Astrocyte (in vitro differentiated cells and primary cell): ENCODE measurements around the gene UBL7. TPM values are rescaled to one million over a fixed set of nuclear protein-coding genes. Genes with fewer than 3 reads are reported as not detected.

Experiments used
- DNase-seq: peaks from one replicate; pipeline ENCODE4 v3.0.0-alpha.2; 2010; ENCODE audit warnings: low read depth
- FAIRE-seq: peaks from 2 replicates; lab custom pipeline; 2011; peaks lifted over from hg19 to GRCh38; lab: Jason Lieb, UNC
- H2AFZ ChIP-seq: 2 replicates; pipeline ENCODE4 v1.6.0; 2012; ENCODE audit warnings: low read depth, low read length, inconsistent platforms
- H3K27ac ChIP-seq: 2 replicates; pipeline ENCODE4 v1.5.1; 2011; ENCODE audit warnings: low read depth, low read length, inconsistent platforms
- H3K27me3 ChIP-seq: 2 replicates; pipeline ENCODE4 v1.6.0; 2011; ENCODE audit warnings: low read length, inconsistent platforms; ENCODE audit not compliant: insufficient read depth
- H3K36me3 ChIP-seq: 2 replicates; pipeline ENCODE4 v1.5.1; 2011; ENCODE audit warnings: low read length, inconsistent platforms; ENCODE audit not compliant: insufficient read depth
- H3K4me1 ChIP-seq: 2 replicates; pipeline ENCODE4 v1.5.1; 2011; ENCODE audit warnings: low read length, inconsistent platforms; ENCODE audit not compliant: insufficient read depth
- H3K4me2 ChIP-seq: 2 replicates; pipeline ENCODE4 v1.6.0; 2012; ENCODE audit warnings: low read length, inconsistent platforms
- H3K4me3 ChIP-seq: 2 replicates; pipeline ENCODE4 v1.5.1; 2011; ENCODE audit warnings: low read depth, mild to moderate bottlenecking, low read length, inconsistent platforms; ENCODE audit not compliant: insufficient read depth
- H3K79me2 ChIP-seq: 2 replicates; pipeline ENCODE4 v1.6.0; 2012; ENCODE audit warnings: mild to moderate bottlenecking, low read length, inconsistent platforms; ENCODE audit not compliant: insufficient read depth
- H3K9ac ChIP-seq: 2 replicates; pipeline ENCODE4 v1.6.0; 2012; ENCODE audit warnings: mild to moderate bottlenecking, low read length, inconsistent platforms
- H3K9me3 ChIP-seq: 2 replicates; pipeline ENCODE4 v1.5.1; 2012; ENCODE audit warnings: low read depth, mild to moderate bottlenecking, low read length, inconsistent platforms; ENCODE audit not compliant: insufficient read depth
- H4K20me1 ChIP-seq: 2 replicates; pipeline ENCODE4 v1.6.0; 2012; ENCODE audit warnings: low read length, inconsistent platforms; ENCODE audit not compliant: insufficient read depth
- H3K27ac Mint-ChIP-seq: one replicate; pipeline ENCODE4 v1.8.0; 2021; ENCODE audit warnings: mild to moderate bottlenecking, mixed read lengths; ENCODE audit not compliant: unreplicated experiment
- H3K27me3 Mint-ChIP-seq: one replicate; pipeline ENCODE4 v1.8.0; 2021; ENCODE audit warnings: low read depth, mixed read lengths; ENCODE audit not compliant: unreplicated experiment
- H3K36me3 Mint-ChIP-seq: one replicate; pipeline ENCODE4 v1.8.0; 2021; ENCODE audit warnings: low read depth, mixed read lengths; ENCODE audit not compliant: unreplicated experiment
- H3K4me1 Mint-ChIP-seq: one replicate; pipeline ENCODE4 v1.8.0; 2021; ENCODE audit warnings: low read depth, mixed read lengths; ENCODE audit not compliant: unreplicated experiment
- H3K4me3 Mint-ChIP-seq: one replicate; pipeline ENCODE4 v1.8.0; 2021; ENCODE audit warnings: mild to moderate bottlenecking, moderate library complexity, mixed read lengths; ENCODE audit not compliant: unreplicated experiment
- H3K9me3 Mint-ChIP-seq: one replicate; pipeline ENCODE4 v1.8.0; 2021; ENCODE audit warnings: mild to moderate bottlenecking, mixed read lengths; ENCODE audit not compliant: unreplicated experiment
- CTCF ChIP-seq: IDR thresholded peaks from 2 replicates; pipeline ENCODE4 v1.5.1; 2011; ENCODE audit warnings: low read depth, mild to moderate bottlenecking, inconsistent platforms, low read length, moderate library complexity; ENCODE audit not compliant: insufficient read depth
- EZH2 ChIP-seq: IDR thresholded peaks from 2 replicates; pipeline ENCODE4 v1.6.1; 2012; ENCODE audit warnings: mild to moderate bottlenecking, low read length, inconsistent platforms; ENCODE audit not compliant: insufficient read depth
- total RNA-seq: library from RNA; stranded (reverse); gene quantifications from 2 replicates; pipeline ENCODE4 v1.2.1, GENCODE V29; 2021

The UBL7 gene
- total RNA-seq, 1 donor from 2014 or later = 40.9 TPM

GRCh38 chr15:74427607-74428441 is 33.1 kb downstream of the UBL7 start:
- TF ChIP-seq CTCF = no peak
- no peak for TF ChIP-seq EZH2
- H3K9me3 ChIP-seq = no peaks in the 10 kb centered on the region
- no peak overlapping the region for H3K9ac ChIP-seq
- H3K4me1 Mint-ChIP-seq = peaks cover 43% of the 10 kb centered on the region
- no peak for DNase-seq
- no peak overlapping the region for H3K4me3 Mint-ChIP-seq
- peaks cover 100% of the 10 kb centered on the region for H4K20me1 ChIP-seq
- H3K27ac Mint-ChIP-seq = no peak overlapping the region
- peaks cover 5% of the 10 kb centered on the region for H3K36me3 Mint-ChIP-seq
- no peak for FAIRE-seq
- peak overlapping the region; percentile 96 for H3K4me2 ChIP-seq
- peaks cover 3% of the 10 kb centered on the region for H3K9me3 Mint-ChIP-seq
- H3K79me2 ChIP-seq = peaks cover 100% of the 10 kb centered on the region
- H3K36me3 ChIP-seq = peaks cover 5% of the 10 kb centered on the region
- H3K27ac ChIP-seq = no peak overlapping the region
- no peaks in the 10 kb centered on the region for H3K27me3 ChIP-seq
- H3K4me3 ChIP-seq = no peak overlapping the region
- peaks cover 75% of the 10 kb centered on the region for H3K4me1 ChIP-seq
- no peak overlapping the region for H2AFZ ChIP-seq
- peaks cover 3% of the 10 kb centered on the region for H3K27me3 Mint-ChIP-seq

- no peak overlapping the region for H3K4me3 Mint-ChIP-seq
- H3K36me3 ChIP-seq = peaks cover 5% of the 10 kb centered on the region
- peaks cover 100% of the 10 kb centered on the region for H3K79me2 ChIP-seq
- no peak overlapping the region for H2AFZ ChIP-seq
- H3K4me1 ChIP-seq = peaks cover 83% of the 10 kb centered on the region
- peaks cover 49% of the 10 kb centered on the region for H3K4me1 Mint-ChIP-seq
- no peak overlapping the region for H3K4me3 ChIP-seq
- H3K27me3 Mint-ChIP-seq = no peaks in the 10 kb centered on the region
- peaks cover 3% of the 10 kb centered on the region for H3K9me3 Mint-ChIP-seq
- H3K4me2 ChIP-seq = peak overlapping the region; percentile 16
- H3K27ac ChIP-seq = no peak overlapping the region
- H3K9ac ChIP-seq = no peak overlapping the region
- no peak for FAIRE-seq
- TF ChIP-seq CTCF (no peak), EZH2 (no peak)
- DNase-seq = no peak
- H4K20me1 ChIP-seq = peaks cover 100% of the 10 kb centered on the region
- H3K27me3 ChIP-seq = no peaks in the 10 kb centered on the region
- H3K27ac Mint-ChIP-seq = no peak overlapping the region
- no peaks in the 10 kb centered on the region for H3K9me3 ChIP-seq
- H3K36me3 Mint-ChIP-seq = peaks cover 5% of the 10 kb centered on the region
Measured at GRCh38 chr15:74426404-74427281, 34.3 kb downstream of the UBL7 start.
